GM21717 (cell line): Measurements from ENCODE around the gene SLC66A1.

ENCODE experiments used
- ATAC-seq: cut with Tn5 transposase; IDR thresholded peaks from one replicate; pipeline ENCODE4 v1.9.1; 2021; ENCODE audit warnings: mild to moderate bottlenecking, moderate library complexity; ENCODE audit not compliant: unreplicated experiment

The SLC66A1 gene

GRCh38 chr1:19342062-19342750 is 30.1 kb downstream of the SLC66A1 start:
- ATAC-seq, result no peak

GRCh38 chr1:19342894-19343616 is 30.9 kb downstream of the SLC66A1 start:
- ATAC-seq, result no peak

GRCh38 chr1:19343617-19344350 is 31.7 kb downstream of the SLC66A1 start:
- no peak for ATAC-seq

- ATAC-seq, result no peak
These were observed 32.3 kb downstream of the SLC66A1 start for GRCh38 chr1:19344372-19344810.

- no peak for ATAC-seq
These were observed 32.7 kb downstream of the SLC66A1 start for GRCh38 chr1:19344831-19345230.

GRCh38 chr1:19345391-19345790 is 33.3 kb downstream of the SLC66A1 start:
- ATAC-seq, result no peak

GRCh38 chr1:19346026-19346425 is 33.9 kb downstream of the SLC66A1 start:
- no peak for ATAC-seq

GRCh38 chr1:19347533-19348172 is 35.5 kb downstream of the SLC66A1 start:
- no peak for ATAC-seq

GRCh38 chr1:19348441-19349198 is 36.5 kb downstream of the SLC66A1 start:
- ATAC-seq, result no peak

GRCh38 chr1:19349999-19350398 is 37.9 kb downstream of the SLC66A1 start:
- no peak for ATAC-seq

GRCh38 chr1:19350566-19350965 is 38.4 kb downstream of the SLC66A1 start:
- no peak for ATAC-seq

GRCh38 chr1:19351873-19352272 is 39.7 kb downstream of the SLC66A1 start:
- ATAC-seq, result no peak

GRCh38 chr1:19352839-19353238 is 40.7 kb downstream of the SLC66A1 start:
- no peak for ATAC-seq

- no peak for ATAC-seq
These were observed 41.5 kb downstream of the SLC66A1 start for GRCh38 chr1:19353596-19353995.

GRCh38 chr1:19354531-19354981 is 42.4 kb downstream of the SLC66A1 start:
- ATAC-seq, result no peak

GRCh38 chr1:19356266-19356665 is 44.1 kb downstream of the SLC66A1 start:
- no peak for ATAC-seq

- no peak for ATAC-seq
These were observed 45.3 kb downstream of the SLC66A1 start for GRCh38 chr1:19357299-19357986.

GRCh38 chr1:19358710-19359109 is 46.6 kb downstream of the SLC66A1 start:
- no peak for ATAC-seq

- no peak for ATAC-seq
These were observed 47.2 kb downstream of the SLC66A1 start for GRCh38 chr1:19359357-19359756.

- no peak for ATAC-seq
These were observed 47.9 kb downstream of the SLC66A1 start for GRCh38 chr1:19360016-19360415.
